Breast epithelium (tissue), 4 donors: ENCODE data around the gene MIEF1. TPM values are rescaled to one million over a fixed set of nuclear protein-coding genes. Genes with fewer than 3 reads are reported as not detected.

Source experiments
- DNase-seq, 2 donors: peaks; one replicate each; pipeline ENCODE4 v3.0.0-alpha.2; 2019; ENCODE audit warnings: low spot score in 2 of 2
- H3K27ac ChIP-seq, 2 donors: fragments of 200-600 bp; sonication (generic) in 1 of 2; one replicate each; pipeline ENCODE4 v1.5.1; 2016 to 2019; ENCODE audit warnings: mild to moderate bottlenecking in 1 of 2
- H3K27me3 ChIP-seq, 2 donors: fragments of 200-600 bp; sonication (generic) in 1 of 2; one replicate each; pipeline versions ENCODE4 v1.5.1 to v1.6.0; 2017 to 2019; ENCODE audit warnings: control low read depth in 1 of 2, mild to moderate bottlenecking in 1 of 2
- H3K36me3 ChIP-seq: fragments of 200-600 bp; one replicate; pipeline ENCODE4 v1.5.1; 2019
- H3K4me1 ChIP-seq, 2 donors: fragments of 200-600 bp; sonication (generic); one replicate each; pipeline ENCODE4 v1.5.1; 2016 to 2019; ENCODE audit warnings: control low read depth in 1 of 2
- H3K4me3 ChIP-seq, 3 donors: fragments of 200-600 bp; sonication (generic); 1 replicate in 2 of 3; 2 replicates in 1 of 3; pipeline ENCODE4 v1.5.1; 2016 to 2019; ENCODE audit warnings: mild to moderate bottlenecking in 3 of 3, moderate library complexity in 2 of 3
- H3K9me3 ChIP-seq, 2 donors: fragments of 200-600 bp; sonication (generic) in 1 of 2; one replicate each; pipeline ENCODE4 v1.5.1; 2016 to 2019; ENCODE audit warnings: control low read depth in 1 of 2
- POLR2A ChIP-seq: fragments of 450-650 bp; IDR thresholded peaks from one replicate; pipeline ENCODE4 v1.6.1; 2016; ENCODE audit warnings: antibody characterized with exemption, mild to moderate bottlenecking, moderate library complexity
- POLR2AphosphoS5 ChIP-seq, 3 donors: sonication (generic); formaldehyde crosslinking; IDR thresholded peaks; one replicate each; pipeline ENCODE4 v1.6.1; 2017; ENCODE audit warnings: antibody characterized with exemption in 3 of 3
- intact Hi-C: fragments of 100-400 bp; cut with DNase I; formaldehyde crosslinking; loops from one replicate; pipeline ENCODE4 v1.15.1; 2023; ENCODE audit warnings: low total_unique reads
- total RNA-seq, 3 donors: library from RNA; depleted of rRNA; stranded (reverse); fragments of >200 nt; gene quantifications; one replicate each; pipeline ENCODE4 v1.1.0, GENCODE V29; 2016
- TF ChIP-seq, protein P1 (sequence below), 3 donors: fragments of 450-650 bp; IDR thresholded peaks; one replicate each; pipeline ENCODE4 v1.5.1; 2016 to 2017; ENCODE audit warnings: antibody characterized with exemption in 3 of 3, mild to moderate bottlenecking in 3 of 3, moderate library complexity in 3 of 3

Gene MIEF1
- total RNA-seq, 3 donors from 2014 or later: 19.7 to 24.3 (median 22.9) TPM

DNA sequence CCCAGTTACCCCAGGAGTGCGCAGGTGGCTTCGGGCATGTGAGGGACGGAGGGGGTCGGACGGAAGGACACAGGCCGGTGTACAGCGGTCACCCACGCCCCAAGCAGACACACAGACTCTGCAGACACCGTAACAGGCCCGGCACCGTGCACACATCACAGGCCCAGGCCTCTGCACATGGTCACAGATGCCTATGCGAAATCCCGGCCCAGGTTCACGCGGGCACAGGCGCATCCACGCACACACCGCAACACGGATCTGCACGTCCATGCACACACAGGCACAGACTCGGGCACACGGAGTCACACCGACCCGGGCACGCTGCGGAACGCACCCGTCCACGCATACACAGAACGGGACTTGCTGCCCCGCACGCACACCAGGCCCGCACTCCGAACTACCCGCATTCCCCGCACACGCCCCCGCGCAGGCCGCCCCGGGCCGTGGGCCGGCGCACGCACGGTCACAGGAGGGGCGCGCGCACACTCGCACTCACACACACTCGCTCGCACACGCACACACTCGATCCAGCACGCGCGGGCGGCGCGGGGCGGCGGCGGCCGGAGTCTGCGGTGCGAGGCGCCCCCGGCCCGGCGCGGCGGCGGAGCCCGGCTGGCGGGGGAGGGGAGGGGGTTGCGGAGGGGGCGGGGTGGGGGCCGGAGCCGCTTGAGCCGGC lies 45.4 kb upstream of the MIEF1 start, which contains the start of gene MGAT3:
MGAT3 (plus strand) TSS at position 491 of the 676 bp plus-strand sequence. CDS start 30,336 bp downstream, outside the sequence.
- Histone ChIP-seq H3K4me3 (peak within 1 kb of the TSS; percentile 44 to 81 (median 64)), H3K27ac (peak within 1 kb of the TSS; percentile 40 to 75), H3K27me3 (peaks cover 4 to 6% of the 10 kb centered on the region in 2 donors), H3K9me3 (no peaks in the 10 kb centered on the region), H3K36me3 (no peaks in the 10 kb centered on the region), H3K4me1 (peaks cover 0 to 7% of the 10 kb centered on the region in 2 donors)
- DNase-seq: no peak
- TF ChIP-seq POLR2AphosphoS5 (IDR thresholded peaks at IDR 0.05) (no peak), POLR2A (no peak)
- TF ChIP-seq, protein P1, sequence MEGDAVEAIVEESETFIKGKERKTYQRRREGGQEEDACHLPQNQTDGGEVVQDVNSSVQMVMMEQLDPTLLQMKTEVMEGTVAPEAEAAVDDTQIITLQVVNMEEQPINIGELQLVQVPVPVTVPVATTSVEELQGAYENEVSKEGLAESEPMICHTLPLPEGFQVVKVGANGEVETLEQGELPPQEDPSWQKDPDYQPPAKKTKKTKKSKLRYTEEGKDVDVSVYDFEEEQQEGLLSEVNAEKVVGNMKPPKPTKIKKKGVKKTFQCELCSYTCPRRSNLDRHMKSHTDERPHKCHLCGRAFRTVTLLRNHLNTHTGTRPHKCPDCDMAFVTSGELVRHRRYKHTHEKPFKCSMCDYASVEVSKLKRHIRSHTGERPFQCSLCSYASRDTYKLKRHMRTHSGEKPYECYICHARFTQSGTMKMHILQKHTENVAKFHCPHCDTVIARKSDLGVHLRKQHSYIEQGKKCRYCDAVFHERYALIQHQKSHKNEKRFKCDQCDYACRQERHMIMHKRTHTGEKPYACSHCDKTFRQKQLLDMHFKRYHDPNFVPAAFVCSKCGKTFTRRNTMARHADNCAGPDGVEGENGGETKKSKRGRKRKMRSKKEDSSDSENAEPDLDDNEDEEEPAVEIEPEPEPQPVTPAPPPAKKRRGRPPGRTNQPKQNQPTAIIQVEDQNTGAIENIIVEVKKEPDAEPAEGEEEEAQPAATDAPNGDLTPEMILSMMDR (IDR thresholded peaks at IDR 0.05): no peak
- intact Hi-C loops: no loop called here

DNA sequence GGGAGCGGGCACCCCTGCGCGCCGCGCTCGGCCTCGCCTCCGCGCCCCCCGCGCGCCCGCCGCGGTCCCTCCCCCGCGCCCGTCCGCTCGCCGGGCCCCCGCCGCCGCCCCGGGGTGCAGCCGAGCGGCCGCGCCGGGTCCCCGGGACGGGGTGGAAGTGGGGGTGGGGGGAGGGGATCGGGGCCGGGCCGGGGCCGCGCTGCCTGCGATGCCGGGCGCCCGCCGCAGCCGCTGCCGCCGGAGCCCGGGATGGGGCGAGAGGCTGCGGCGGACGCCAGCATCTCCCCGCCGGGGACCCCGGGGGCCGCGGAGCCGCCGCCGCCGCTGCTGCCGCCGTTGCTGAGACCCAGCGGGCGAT lies 44.9 kb upstream of the MIEF1 start:
- DNase-seq: no peak
- intact Hi-C loops: no loop called here
- TF ChIP-seq, protein P1 (IDR thresholded peaks at IDR 0.05): no peak
- TF ChIP-seq POLR2AphosphoS5 (IDR thresholded peaks at IDR 0.05): no peak
- no peak for TF ChIP-seq POLR2A
- Histone ChIP-seq H3K4me1 (peaks cover 0 to 7% of the 10 kb centered on the region in 2 donors), H3K9me3 (no peaks in the 10 kb centered on the region), H3K4me3 (peak overlapping the region; percentile 44 to 81 (median 64)), H3K36me3 (no peaks in the 10 kb centered on the region), H3K27ac (peak overlapping the region in 1 of 2 donors; percentile 75), H3K27me3 (peaks cover 4 to 6% of the 10 kb centered on the region in 2 donors)

DNA sequence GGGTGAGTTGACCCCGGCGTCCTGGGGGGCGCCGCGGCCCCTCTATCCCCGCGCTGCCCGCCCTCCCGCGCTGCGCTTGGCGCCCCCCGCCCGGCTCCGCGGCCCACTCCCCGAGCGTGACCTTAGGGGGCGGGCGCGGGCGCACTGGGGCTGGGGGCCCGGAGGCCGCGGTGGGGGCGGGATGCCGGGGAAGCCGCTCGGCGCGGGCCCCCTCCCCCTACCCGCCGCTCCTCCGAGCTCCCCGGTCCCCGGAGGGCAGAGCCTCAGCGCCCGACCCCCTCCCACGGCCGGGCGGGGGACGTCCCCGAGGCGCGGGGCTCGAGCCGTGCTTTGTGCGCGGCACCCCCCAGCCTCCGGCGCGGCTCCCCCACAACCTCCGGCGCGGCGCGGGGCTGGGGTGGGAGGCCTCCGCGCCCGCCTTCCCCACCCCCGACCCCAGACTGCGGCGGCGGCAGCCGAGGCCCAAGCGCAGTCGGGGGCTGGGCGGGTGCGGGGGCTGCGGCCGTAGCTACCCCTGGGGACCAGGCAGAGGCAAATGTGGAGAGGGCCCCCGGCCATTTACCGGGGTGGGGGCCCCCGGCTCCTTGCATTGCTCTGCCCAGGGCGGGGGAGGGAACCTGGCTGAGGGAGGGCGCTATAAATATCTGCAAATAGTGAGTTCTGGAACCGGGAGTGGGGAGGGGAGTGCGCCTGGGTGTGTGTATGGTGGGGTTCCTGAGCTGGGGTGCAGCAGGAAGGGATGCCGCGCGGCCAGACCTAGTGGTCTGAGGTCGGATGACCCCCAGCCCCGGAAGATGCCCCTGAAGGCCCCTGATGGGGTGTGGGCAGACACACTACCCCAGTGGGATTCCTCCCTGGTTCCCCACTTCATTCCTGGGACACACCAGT lies 44.3 kb upstream of the MIEF1 start:
- Histone ChIP-seq H3K4me3 (peak overlapping the region; percentile 44 to 81 (median 64)), H3K9me3 (no peaks in the 10 kb centered on the region), H3K27me3 (peaks cover 4 to 6% of the 10 kb centered on the region in 2 donors), H3K4me1 (peaks cover 0 to 7% of the 10 kb centered on the region in 2 donors), H3K27ac (peak overlapping the region; percentile 40 to 75), H3K36me3 (no peaks in the 10 kb centered on the region)
- intact Hi-C loops: no loop called here
- no peak for DNase-seq
- TF ChIP-seq POLR2A (no peak), POLR2AphosphoS5 (IDR thresholded peaks at IDR 0.05) (no peak)
- TF ChIP-seq, protein P1 (IDR thresholded peaks at IDR 0.05): no peak

DNA sequence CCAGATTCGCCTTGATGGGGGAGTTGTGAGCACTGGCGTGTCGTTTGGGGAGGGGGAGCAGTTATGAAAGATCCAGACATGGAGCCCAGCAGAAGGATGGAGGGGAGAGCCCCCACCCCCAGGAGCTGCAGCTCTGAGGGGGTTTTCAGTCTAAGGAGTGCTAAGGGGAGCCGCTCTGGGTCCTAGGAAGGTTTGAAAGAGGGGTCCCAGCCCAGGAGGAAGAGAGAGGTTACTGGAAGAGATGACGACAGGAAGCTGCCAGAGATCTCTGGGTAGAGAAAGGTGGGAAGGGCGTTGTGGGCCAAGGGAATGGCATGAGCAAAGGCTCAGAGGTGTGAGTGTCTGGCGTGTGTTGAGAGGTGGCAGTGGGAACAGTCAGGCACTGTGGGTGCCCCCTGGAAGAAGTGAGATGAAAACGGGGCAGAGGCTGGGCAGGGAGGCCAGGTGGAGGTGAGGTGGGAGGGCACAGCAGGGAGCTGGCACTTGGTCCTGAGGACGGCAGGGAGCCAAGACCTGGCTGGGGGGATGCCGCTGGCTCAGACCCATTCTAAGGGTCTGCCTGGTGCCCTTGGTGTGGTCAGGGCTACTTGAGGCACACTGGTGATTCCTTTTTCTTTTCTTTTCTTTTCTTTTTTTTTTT lies 43.5 kb upstream of the MIEF1 start:
- H3K9me3 ChIP-seq: no peaks in the 10 kb centered on the region
- no peaks in the 10 kb centered on the region for H3K36me3 ChIP-seq
- peaks cover 0 to 7% of the 10 kb centered on the region in 2 donors for H3K4me1 ChIP-seq
- H3K27ac ChIP-seq: peak overlapping the region in 1 of 2 donors; percentile 75
- peak overlapping the region; percentile 44 to 81 (median 64) for H3K4me3 ChIP-seq
- H3K27me3 ChIP-seq: peaks cover 4 to 6% of the 10 kb centered on the region in 2 donors
- TF ChIP-seq, protein P1 (IDR thresholded peaks at IDR 0.05): no peak
- no peak for TF ChIP-seq POLR2AphosphoS5 (IDR thresholded peaks at IDR 0.05)
- no peak for TF ChIP-seq POLR2A
- intact Hi-C loops: no loop called here
- DNase-seq: no peak
